K562 (cell line): Measurements from ENCODE around the gene BCCIP.

Experiments
- CREB1 ChIP-seq, 2 experiments: sonication (generic) in 1 of 2; formaldehyde crosslinking in 1 of 2; IDR thresholded peaks; 2 replicates each; pipeline versions ENCODE4 v1.6.1 to v1.8.0; 2012 to 2022; ENCODE audit warnings: inconsistent platforms in 1 of 2, mild to moderate bottlenecking in 1 of 2, missing genetic modification reagents in 1 of 2, moderate library complexity in 1 of 2
- DIDO1 ChIP-seq: fragments of 450-650 bp; IDR thresholded peaks from 2 replicates; pipeline ENCODE4 v1.6.1; 2016; ENCODE audit warnings: low read depth, missing biosample characterization, missing genetic modification characterization
- EP300 ChIP-seq: IDR thresholded peaks from 2 replicates; pipeline ENCODE4 v1.6.1; 2012; ENCODE audit warnings: low read length, improper control_type of control experiment
- ETS1 ChIP-seq: conservative IDR thresholded peaks from 2 replicates; pipeline ENCODE4 v1.6.1; 2011; ENCODE audit warnings: low read depth, mild to moderate bottlenecking, low read length; ENCODE audit not compliant: control insufficient read depth
- POLR2A ChIP-seq: fragments of 450-650 bp; conservative IDR thresholded peaks from 2 replicates; pipeline ENCODE4 v1.6.1; 2016
- PTRF ChIP-seq: fragments of 450-650 bp; IDR thresholded peaks from 2 replicates; pipeline ENCODE4 v1.6.1; 2016; ENCODE audit warnings: mild to moderate bottlenecking, missing genetic modification characterization, missing compliant biosample characterization
- SETDB1 ChIP-seq: IDR thresholded peaks from one replicate; pipeline ENCODE4 v1.6.1; 2012; ENCODE audit warnings: low read length, control low read depth, inconsistent platforms
- TF ChIP-seq, protein P1 (sequence below), 3 experiments: IDR thresholded peaks in 2 of 3; conservative IDR thresholded peaks in 1 of 3; 2 replicates each; pipeline ENCODE4 v1.5.1; 2011 to 2012; ENCODE audit warnings: low read length in 3 of 3, mild to moderate bottlenecking in 3 of 3, control low read depth in 2 of 3, improper control_type of control experiment in 1 of 3, inconsistent platforms in 1 of 3, low read depth in 1 of 3, mixed read lengths in 1 of 3, moderate library complexity in 1 of 3; ENCODE audit not compliant: insufficient read depth in 2 of 3

GRCh38 chr10:125883211-125883610, 59.9 kb downstream of the BCCIP start:
- TF ChIP-seq DIDO1 (tag), result no peak
- no peak for TF ChIP-seq CREB1 (IDR thresholded peaks at IDR 0.05)
- TF ChIP-seq CREB1 (CRISPR knock-in tag; IDR thresholded peaks at IDR 0.05), result no peak
- no peak for TF ChIP-seq EP300
- TF ChIP-seq SETDB1, result no peak
- TF ChIP-seq, protein P1, sequence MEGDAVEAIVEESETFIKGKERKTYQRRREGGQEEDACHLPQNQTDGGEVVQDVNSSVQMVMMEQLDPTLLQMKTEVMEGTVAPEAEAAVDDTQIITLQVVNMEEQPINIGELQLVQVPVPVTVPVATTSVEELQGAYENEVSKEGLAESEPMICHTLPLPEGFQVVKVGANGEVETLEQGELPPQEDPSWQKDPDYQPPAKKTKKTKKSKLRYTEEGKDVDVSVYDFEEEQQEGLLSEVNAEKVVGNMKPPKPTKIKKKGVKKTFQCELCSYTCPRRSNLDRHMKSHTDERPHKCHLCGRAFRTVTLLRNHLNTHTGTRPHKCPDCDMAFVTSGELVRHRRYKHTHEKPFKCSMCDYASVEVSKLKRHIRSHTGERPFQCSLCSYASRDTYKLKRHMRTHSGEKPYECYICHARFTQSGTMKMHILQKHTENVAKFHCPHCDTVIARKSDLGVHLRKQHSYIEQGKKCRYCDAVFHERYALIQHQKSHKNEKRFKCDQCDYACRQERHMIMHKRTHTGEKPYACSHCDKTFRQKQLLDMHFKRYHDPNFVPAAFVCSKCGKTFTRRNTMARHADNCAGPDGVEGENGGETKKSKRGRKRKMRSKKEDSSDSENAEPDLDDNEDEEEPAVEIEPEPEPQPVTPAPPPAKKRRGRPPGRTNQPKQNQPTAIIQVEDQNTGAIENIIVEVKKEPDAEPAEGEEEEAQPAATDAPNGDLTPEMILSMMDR (IDR thresholded peaks at IDR 0.05 in 2 of 3, conservative IDR thresholded peaks at IDR 0.05 in 1 of 3; ENCODE audit: insufficient read depth in 2 of 3, low read depth in 1 of 3, low read length in 3 of 3), result no peak
- TF ChIP-seq ETS1, result no peak
- TF ChIP-seq PTRF (tag), result no peak
- TF ChIP-seq POLR2A, result no peak
